KBM-7 (cell line): Measurements from ENCODE around the gene KCNAB2.

ENCODE experiments used
- DNase-seq: peaks from one replicate; pipeline ENCODE4 v3.0.0-alpha.2; 2015
- in situ Hi-C: fragments of 300-500 bp; cut with MboI; formaldehyde crosslinking; loops from 2 replicates; pipeline ENCODE4 v1.14.3; 2020; ENCODE audit warnings: low sequenced_read_pairs, low pct_unique_long_range_greater_than_20kb, mixed read lengths

Gene KCNAB2

DNA sequence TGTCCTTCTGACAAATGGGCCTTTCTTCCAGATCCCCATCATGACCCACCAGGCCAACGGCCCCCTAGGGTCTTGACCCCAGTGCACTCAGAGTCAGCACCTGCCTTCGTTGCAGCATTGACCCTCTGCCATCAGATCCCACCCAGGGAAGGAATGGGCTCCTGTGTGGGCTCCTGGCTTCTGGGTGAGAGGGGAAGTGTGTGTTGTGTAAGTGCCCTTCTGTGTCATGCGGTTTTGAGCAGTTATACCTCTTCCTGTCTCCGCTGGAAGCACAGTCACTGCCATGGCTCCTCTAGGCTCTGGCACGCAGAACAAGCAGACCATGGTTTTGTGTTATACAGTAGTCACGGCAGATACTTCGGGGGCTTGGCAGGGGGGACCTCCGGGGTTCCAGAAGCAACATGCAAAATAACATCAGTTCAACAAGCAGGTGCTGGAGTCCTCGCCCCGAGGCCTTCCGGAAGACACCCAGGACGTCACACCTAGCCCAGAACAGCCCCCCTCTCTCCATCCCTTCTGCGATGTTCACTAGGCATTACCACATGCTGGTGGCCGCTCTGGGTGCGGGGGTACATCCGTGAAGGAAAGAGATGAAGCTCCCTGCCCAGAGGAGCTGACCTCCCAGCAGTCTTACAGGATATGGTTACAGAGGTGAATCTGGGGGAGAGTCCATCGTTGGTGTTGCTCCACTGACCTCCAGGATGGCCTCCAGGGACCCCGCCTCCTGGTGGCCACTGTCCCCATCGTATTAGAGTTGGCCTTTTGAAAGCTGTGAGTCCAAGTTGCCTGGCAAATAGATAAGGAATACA lies 17.4 kb upstream of the KCNAB2 start:
- in situ Hi-C loops, result no loop called here
- peak; percentile 94 for DNase-seq

DNA sequence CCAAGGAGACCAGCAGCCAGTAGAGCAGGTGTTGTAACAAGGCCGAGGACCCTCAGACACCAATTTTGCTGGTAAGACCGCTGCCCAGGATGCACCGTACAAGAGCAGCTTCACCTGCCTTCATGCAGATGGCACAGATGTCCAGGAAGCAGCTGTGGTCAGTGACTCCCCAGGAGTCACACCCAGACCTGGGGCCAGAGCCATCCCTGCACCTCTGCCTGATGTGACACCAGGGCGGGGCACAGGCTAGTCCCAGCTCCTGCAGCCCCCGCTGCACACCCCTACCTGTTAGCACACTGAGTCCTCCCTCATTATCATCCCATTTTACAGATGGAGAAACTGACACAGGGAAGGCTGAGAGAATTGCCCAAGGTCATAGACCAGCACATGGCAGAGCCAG lies 16.3 kb upstream of the KCNAB2 start:
- in situ Hi-C loops, result no loop called here
- DNase-seq, result no peak

DNA sequence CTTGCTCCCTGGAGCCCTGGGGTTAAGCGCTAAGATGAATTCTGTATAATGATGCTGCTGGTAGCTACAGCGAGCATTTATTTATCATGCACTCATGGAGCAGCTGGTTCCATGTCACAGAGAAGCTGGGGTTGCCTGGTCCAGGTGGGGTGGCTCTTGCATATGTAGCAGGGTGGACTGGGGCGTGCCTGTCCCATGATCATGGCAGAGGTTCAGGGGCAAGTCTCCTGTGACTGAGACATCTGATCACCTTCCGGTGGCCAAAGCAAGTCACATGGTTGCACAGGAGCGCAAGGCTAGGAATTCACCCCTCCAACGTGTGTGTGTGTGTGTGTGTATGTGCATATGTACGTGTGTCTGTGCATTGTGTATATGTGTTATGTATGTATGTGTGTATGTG lies 15.6 kb upstream of the KCNAB2 start:
- in situ Hi-C loops, result no loop called here
- DNase-seq, result no peak

DNA sequence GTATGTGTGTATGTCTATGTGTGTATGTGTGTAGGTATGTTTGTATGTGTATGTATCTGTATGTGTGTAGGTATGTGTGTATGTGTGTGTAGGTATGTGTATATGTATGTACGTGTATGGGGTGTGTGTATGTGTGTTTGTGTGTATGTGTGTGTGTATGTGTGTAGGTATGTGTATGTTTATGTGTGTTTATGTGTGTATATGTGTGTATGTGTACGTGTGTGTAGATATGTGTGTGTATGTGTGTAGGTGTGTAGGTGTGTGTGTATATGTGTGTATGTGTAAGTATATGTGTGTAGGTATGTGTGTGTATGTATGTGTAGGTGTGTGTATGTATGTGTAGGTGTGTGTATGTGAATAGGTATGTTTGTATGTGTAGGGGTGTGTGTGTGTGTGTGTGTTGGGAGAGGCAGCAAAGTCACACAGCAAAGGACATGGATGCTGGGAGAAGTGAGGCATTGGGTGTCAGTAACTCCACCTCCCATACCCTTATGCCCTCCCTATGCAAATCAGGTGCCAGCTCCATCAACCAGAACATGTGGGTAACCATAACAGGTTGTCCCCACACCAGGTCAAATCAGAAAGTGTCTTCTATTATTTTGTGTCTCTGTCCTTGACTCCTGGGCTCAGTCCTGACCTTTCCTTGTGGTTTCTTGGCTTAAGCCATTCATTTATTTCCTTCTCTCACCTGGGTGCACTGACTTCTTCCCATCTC lies 15.0 kb upstream of the KCNAB2 start:
- in situ Hi-C loops, result no loop called here
- DNase-seq, result no peak

DNA sequence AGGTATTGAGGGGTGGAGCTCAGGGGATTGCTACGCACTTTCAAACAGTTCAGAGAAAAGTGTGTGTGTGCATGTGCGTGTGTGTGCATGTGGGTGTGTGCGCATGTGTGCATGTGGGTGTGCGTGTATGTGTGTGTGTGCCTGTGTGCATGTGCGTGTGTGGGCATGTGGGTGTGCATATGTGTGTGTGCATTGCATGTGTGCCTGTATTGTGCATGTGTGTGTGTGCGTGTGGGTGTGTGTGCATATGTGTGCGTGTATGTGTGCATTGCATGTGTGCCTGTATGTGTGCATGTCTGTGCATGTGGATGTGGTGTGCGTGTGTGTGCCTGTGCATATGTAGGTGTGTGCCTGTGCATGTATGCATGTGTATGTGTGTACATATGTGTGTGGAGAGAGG lies 12.6 kb upstream of the KCNAB2 start:
- no peak for DNase-seq

DNA sequence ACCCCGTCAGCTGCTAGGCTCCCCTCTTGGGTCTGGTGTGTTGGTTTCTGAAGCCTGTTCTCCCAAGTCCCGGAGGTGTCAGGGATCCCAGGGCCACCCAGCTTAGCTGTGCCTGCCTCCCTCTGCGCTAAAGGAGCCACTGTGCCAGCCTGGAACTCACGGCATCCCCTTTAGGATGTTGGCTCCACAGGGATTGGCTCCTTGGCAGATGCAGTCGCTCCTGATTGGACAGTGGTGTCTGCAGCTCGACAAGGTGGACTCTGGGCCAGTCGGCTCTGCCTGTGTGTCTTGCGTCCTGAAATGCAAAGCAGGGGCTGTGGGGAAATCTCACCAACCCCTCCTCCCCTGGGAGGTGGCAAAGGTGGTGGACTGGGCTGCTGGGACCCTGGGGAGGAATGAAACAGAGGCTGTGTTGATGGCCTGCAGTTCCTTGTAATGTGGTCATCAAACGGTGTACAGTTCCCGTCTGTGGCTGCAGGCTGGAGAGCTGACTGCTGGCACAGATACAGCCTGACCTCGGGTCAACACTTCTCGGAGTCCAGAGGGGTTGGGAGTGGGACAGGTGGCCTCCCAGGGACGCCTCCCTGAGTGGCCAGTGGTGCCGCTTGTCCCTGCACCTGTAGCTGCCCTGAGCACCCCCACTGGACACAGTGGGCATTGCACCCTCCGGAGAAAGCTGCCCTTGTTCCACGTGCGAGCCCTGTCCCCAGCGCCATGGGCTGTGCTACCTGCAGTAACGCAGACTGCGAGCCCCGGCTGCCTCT lies 11.5 kb upstream of the KCNAB2 start:
- DNase-seq, result peak; percentile 17
- in situ Hi-C loops, result no loop called here

More for the DNA sequence above, 12.6 kb upstream of the KCNAB2 start:
- in situ Hi-C loops, result no loop called here

DNA sequence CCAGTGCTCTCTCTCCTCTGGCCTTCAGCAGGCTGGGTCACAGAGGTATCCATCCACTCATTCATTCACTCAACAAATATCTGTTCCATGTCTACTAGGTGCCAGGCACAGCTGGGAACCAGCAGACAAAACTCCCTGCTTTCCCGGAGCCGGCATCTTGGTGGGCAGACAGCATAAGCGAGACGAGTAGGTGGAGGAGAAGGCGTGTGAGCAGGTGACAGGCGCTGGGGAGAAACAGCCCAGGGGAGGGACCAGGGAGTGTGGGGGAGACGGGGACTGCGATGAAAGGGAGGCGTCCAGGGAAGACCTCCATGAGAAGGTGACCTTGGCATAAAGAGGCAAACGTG lies 11.0 kb upstream of the KCNAB2 start:
- in situ Hi-C loops, result no loop called here
- no peak for DNase-seq

DNA sequence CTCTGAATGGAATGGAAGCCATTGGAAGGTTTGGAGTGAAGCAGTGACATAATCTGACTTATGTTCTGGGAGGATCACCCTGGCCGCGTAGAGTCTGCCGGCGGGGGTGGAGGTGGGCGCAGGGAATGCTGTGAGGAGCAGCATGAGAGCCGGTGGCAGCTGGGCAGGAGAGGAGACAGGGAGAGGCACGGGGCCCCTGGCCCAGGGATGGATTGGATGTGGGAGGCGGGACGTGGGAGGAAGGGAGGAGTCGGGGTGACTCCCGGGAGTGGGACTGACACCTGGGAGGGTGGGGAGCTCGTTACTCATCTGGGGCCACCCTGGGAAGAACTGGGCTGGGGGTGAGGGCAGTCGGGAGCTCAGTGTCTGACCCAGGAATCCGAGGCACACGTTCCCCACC lies 10.4 kb upstream of the KCNAB2 start:
- no peak for DNase-seq
- in situ Hi-C loops, result no loop called here

DNA sequence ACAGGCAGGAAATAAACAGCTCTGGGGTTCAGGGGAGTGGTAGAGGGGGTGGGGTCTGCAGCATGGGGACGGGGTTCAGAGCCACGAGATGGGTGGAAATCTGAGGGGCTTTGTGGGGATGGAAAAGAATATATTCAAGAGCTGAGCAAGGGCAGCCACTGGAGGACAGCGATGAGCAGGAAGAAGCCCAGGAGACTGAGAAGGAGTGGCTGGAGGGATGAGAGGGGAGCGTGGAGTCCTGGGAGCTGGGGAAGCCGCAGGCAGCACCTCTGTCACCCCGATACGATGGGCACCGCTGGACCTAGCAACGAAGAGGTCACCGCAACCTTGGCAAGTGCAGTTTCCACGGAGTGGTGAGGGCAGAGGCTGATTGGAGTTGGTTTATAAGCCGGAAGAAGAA lies 10.0 kb upstream of the KCNAB2 start:
- in situ Hi-C loops, result no loop called here
- DNase-seq, result no peak

DNA sequence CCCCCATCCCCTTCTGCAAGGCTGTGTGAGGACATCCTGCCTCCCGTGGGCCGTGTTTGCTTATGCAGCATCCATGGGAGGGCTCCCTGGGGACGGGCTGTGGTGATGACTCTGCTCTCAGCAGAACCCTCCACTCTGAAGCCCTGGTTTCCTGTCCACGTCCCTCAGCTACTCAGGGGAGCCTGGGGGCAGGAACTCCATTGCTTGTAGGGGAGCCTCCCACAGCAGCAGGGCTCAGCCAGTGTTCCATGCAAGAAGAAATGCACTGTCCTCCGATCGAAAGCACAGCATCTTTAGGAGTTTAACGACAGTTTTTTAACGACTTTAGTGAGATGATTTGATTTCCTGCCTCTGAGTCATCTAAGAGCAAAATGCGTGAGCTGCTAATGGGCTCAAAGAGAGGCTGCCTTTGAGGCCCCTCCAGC lies 8.3 kb upstream of the KCNAB2 start:
- peak; percentile 38 for DNase-seq
- in situ Hi-C loops, result no loop called here

DNA sequence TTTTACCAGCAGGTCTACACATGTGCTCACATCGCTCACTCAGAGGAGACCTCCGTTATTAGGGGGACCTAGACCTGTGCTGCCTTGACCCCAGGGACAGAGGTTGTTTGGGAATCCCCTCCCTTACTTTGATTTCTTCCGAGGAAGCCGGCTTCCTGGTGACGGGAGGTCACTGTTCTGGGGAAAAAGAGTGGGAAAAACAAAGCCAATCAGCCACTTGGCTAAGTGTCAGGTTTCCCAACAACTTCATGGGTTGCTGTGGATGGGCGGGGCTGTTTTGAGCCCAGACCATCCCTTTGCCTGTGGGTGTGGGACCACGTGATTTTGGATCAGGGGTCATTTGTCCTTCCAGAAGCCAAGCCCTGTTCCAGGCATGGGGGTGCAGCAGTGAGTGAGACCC lies 7.1 kb upstream of the KCNAB2 start:
- in situ Hi-C loops, result no loop called here
- no peak for DNase-seq

DNA sequence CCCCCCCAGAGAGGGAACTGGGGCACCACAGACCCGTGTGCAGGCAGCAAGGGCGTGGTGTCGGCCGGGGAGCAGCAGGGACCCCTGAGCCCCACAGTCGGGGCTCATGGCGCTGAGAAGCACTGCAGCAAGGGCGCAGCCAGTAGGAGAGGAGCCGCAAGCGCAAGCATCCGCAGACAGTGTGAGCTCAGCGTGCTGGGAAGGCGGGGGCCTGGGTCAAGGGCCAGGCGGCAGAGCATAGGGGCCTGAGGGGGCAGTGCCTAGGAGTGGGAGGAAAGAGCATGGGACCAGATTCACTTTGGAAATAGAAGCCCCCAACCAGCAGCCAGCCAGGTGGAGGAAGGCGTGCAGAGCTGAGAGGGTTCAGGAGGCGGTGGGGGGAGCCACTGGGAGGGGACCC lies 6.7 kb upstream of the KCNAB2 start:
- in situ Hi-C loops, result no loop called here
- DNase-seq, result no peak

DNA sequence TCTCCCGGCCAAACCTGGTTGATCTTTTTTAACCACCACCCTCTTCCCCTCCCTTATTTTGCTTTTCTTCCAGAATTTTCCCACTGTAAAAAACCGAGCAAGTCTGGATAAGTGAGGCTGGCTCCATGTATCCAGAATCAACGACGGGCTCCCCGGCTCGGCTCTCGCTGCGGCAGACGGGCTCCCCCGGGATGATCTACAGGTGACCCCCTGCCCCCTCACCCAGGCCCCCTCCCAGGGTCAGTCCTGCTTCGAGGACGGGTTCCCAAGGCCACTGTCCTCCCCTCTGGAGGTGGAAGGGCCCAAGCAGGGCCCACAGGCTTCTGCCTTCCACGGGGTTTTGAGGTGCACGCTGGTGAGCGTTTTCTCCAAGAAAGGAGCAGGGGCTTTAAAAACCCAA lies 5.2 kb upstream of the KCNAB2 start:
- in situ Hi-C loops, result no loop called here
- no peak for DNase-seq

DNA sequence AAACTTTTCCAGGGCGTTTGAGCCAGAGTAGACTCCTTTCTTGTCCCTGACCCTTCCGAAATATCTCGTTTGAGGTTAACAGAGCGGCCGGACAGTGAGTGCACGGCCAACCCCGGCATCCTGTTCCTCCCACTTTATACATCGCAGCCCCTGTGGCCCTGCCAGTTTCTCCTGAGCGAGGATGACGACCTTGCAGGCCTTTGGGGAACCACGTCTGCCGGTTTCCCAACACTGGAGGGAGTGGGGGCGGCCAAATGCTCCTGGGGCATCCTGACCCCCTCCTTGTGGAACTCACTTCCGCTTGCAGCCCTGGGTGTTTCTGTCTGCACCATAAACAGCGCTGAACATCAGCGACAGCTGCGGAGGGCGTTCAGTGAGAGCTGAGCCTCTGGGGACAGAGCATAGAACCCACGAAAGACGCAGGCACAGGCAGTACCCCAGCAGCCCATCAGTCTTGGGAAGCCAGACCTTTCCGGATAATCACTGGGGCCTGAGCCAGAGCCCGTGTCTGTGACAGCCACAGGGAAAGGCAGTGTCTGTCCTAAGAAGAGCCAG lies 4.8 kb upstream of the KCNAB2 start:
- in situ Hi-C loops, result no loop called here
- no peak for DNase-seq

DNA sequence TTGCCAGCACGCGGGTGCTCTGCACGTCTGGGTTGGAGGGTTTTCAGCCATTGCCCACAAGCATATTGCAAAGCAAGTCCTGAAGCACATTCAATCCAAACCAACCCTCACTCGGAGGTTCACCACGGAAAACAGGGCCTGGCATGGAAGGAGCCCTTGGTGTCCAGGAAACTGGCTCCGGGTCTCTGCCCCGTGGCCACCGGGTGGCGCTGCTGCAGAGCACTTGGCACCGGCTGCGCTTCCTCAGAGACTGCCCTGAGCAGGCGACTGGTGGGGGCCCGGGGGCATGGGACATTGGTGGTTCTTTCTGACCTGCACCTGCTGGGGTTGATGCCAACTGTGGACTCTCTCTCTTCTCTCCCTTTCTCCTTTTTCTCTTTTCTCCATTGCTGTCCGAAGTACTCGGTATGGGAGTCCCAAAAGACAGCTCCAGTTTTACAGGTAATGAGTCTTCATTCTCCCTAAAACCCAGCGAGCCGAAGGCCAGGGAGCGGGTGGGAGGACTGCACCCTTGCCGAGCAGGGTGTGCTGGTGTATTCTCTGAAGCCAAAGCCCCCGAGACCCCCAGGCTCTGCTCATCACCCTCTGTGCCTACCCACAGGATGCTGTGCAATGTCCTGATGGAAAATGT lies 4.1 kb upstream of the KCNAB2 start:
- peak; percentile 30 for DNase-seq
- in situ Hi-C loops, result no loop called here

DNA sequence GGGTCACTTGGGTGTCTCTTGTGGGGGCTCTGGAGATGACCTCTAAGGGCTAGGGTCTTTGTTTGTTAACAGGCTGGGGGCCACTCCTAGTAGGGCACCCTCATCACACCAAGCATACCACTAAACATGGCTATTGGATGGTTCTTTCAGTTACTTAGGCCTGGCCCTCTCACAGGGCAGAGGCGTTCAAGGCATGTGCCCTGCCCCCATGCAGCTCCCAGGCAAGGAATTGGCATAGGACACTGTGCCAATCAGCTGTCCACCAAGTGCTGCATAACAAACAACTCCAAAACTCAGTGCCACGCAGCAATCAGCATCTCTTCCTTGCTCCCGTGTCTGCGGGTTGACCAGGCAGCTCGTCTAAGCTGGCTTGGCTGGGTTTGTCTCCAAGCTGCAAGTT lies 2.1 kb upstream of the KCNAB2 start:
- DNase-seq, result no peak
- in situ Hi-C loops, result no loop called here

DNA sequence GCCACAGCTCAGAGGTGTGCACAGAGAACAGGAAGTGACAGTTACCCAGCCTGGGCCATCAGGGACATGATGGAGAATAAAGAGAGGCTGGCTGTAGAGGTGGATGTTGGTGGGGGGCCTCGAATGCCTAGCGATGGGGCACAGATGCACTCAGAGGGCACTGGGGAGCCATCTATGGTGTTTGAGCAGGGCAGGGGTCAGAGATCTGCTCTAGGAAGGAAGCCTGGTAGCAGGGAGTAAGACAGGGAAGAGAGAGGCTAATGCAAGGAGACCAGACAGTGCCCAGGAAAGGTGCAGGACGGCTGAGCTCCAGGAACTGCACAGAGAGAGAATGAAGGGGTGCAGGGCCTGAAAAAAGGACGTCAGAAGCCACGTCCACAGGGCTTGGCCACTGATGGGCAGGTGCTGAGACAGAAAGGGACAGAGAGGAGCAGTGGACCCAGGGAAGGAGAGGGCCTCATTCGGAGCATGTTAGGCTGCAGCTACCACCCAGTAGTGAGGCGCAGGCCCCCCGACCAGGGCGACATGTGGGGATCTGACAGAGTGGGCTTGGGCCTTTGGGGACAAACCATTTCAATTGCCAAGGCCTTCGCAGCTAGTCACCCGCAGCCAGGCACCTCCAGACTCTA lies 1.1 kb upstream of the KCNAB2 start:
- in situ Hi-C loops, result no loop called here
- no peak for DNase-seq

DNA sequence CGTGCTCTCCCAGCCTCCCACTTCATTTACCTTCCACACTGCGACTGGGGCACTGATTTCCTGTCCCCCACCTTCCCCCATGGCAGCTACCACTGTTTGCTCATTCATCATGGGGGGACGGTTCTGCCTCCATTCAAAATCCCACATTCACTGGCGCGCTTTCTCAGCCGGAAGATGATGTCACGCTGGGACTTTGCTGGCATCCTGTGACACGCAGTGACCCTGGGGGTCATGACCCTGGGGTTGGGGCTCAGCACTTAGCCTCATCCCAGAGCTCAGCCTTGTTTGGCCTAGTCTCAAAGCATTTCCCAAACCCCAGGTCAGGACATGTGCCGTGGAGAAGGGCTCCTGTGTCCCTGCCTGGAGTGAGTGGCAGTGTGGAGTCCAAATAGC lies 582 bp upstream of the KCNAB2 start:
- in situ Hi-C loops, result no loop called here
- no peak for DNase-seq

DNA sequence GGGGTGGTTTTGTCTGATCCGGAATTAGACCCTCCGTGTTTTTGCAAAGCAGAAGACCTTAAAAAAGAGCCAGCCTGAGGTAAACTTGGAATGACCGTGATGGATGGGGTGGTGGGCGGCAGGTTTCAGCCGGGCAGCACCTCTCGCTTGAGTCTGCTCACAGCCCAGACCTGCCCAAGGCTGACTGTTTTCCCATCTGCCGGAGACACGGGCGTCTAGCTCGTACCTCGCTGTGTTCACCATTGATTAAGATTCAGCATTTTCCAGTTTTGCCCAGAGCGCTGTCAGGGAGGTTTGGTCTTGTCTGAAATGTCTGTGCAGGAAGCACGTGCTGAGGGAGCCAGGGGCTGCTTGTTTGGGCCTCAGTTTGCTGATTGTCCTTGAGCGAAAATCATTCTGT lies 591 bp downstream of the KCNAB2 start:
- in situ Hi-C loops, result no loop called here
- no peak for DNase-seq
